SU-DHL-6 (cell line): ENCODE results near the gene SDK1.

Experiments used
- CTCF ChIP-seq: fragments of 200-600 bp; sonication (generic); IDR thresholded peaks from one replicate; pipeline ENCODE4 v1.5.1; 2017; ENCODE audit warnings: antibody characterized with exemption, mild to moderate bottlenecking, low read length, moderate library complexity; ENCODE audit not compliant: insufficient read depth, poor library complexity, severe bottlenecking
- EZH2phosphoT487 ChIP-seq: fragments of 200-600 bp; sonication (generic), shearing (Covaris generic); conservative IDR thresholded peaks from 2 replicates; pipeline ENCODE4 v1.6.1; 2018; ENCODE audit warnings: mild to moderate bottlenecking, antibody characterized with exemption, low read length, moderate library complexity, mixed read lengths

- TF ChIP-seq CTCF (no peak), EZH2phosphoT487 (no peak)
These were observed 130.3 kb downstream of the SDK1 start for GRCh38 chr7:3431306-3431705.
